ENCODE data around the gene GAL.
A peak's percentile ranks its signal among the peaks of the same experiment; 100 is the strongest.

GAL gene

GRCh38 chr11:68682531-68682961, 1.8 kb upstream of the GAL start:
- Histone ChIP-seq H3K9me3 (ENCODE audit: control insufficient read depth, low read length) (no peaks in the 10 kb centered on the region), H3K27ac (ENCODE audit: low read depth, low read length, severe bottlenecking) (no peak overlapping the region), H3K4me1 (ENCODE audit: control insufficient read depth, insufficient read depth, low read length, poor library complexity, severe bottlenecking) (peaks cover 12% of the 10 kb centered on the region), H3K36me3 (ENCODE audit: control insufficient read depth, insufficient read depth, low read length) (no peaks in the 10 kb centered on the region), H3K4me3 (ENCODE audit: extremely low read depth, insufficient read depth, low read length, poor library complexity, severe bottlenecking) (no peak overlapping the region)
- WGBS, 2 experiments (ENCODE audit: insufficient coverage in 2 of 2), result 70 to 72% methylated on average over 7 to 9 of the region's 9 CpGs

GRCh38 chr11:68683121-68683520, 1.2 kb upstream of the GAL start:
- no peak overlapping the region for H3K27ac ChIP-seq (ENCODE audit: low read depth, low read length, severe bottlenecking)
- peaks cover 9% of the 10 kb centered on the region for H3K4me1 ChIP-seq (ENCODE audit: control insufficient read depth, insufficient read depth, low read length, poor library complexity, severe bottlenecking)
- WGBS, 2 experiments (ENCODE audit: insufficient coverage in 2 of 2), result 81 to 89% methylated on average over 7 of the region's 7 CpGs
- H3K4me3 ChIP-seq (ENCODE audit: extremely low read depth, insufficient read depth, low read length, poor library complexity, severe bottlenecking), result no peak overlapping the region
- peaks cover 3% of the 10 kb centered on the region for H3K36me3 ChIP-seq (ENCODE audit: control insufficient read depth, insufficient read depth, low read length)
- no peaks in the 10 kb centered on the region for H3K9me3 ChIP-seq (ENCODE audit: control insufficient read depth, low read length)

GRCh38 chr11:68683536-68684384, 584 bp upstream of the GAL start:
- H3K9me3 ChIP-seq (ENCODE audit: control insufficient read depth, low read length), result no peaks in the 10 kb centered on the region
- H3K4me3 ChIP-seq (ENCODE audit: extremely low read depth, insufficient read depth, low read length, poor library complexity, severe bottlenecking), result peak overlapping the region; percentile 50
- WGBS, 2 experiments (ENCODE audit: insufficient coverage in 2 of 2), result 57 to 61% methylated on average over 35 to 36 of the region's 37 CpGs
- H3K4me1 ChIP-seq (ENCODE audit: control insufficient read depth, insufficient read depth, low read length, poor library complexity, severe bottlenecking), result peaks cover 5% of the 10 kb centered on the region
- H3K27ac ChIP-seq (ENCODE audit: low read depth, low read length, severe bottlenecking), result no peak overlapping the region
- H3K36me3 ChIP-seq (ENCODE audit: control insufficient read depth, insufficient read depth, low read length), result peaks cover 3% of the 10 kb centered on the region

GRCh38 chr11:68685656-68686380, 1.5 kb downstream of the GAL start:
- WGBS, 2 experiments (ENCODE audit: insufficient coverage in 2 of 2), result 83 to 86% methylated on average over 15 to 18 of the region's 18 CpGs
- H3K27ac ChIP-seq (ENCODE audit: low read depth, low read length, severe bottlenecking), result no peak overlapping the region
- peaks cover 8% of the 10 kb centered on the region for H3K4me1 ChIP-seq (ENCODE audit: control insufficient read depth, insufficient read depth, low read length, poor library complexity, severe bottlenecking)
- H3K4me3 ChIP-seq (ENCODE audit: extremely low read depth, insufficient read depth, low read length, poor library complexity, severe bottlenecking), result no peak overlapping the region
- peaks cover 3% of the 10 kb centered on the region for H3K36me3 ChIP-seq (ENCODE audit: control insufficient read depth, insufficient read depth, low read length)
- H3K9me3 ChIP-seq (ENCODE audit: control insufficient read depth, low read length), result no peaks in the 10 kb centered on the region

GRCh38 chr11:68686486-68686885, 2.1 kb downstream of the GAL start:
- H3K36me3 ChIP-seq (ENCODE audit: control insufficient read depth, insufficient read depth, low read length), result peaks cover 3% of the 10 kb centered on the region
- H3K27ac ChIP-seq (ENCODE audit: low read depth, low read length, severe bottlenecking), result no peak overlapping the region
- WGBS, 2 experiments (ENCODE audit: insufficient coverage in 2 of 2), result 90 to 92% methylated on average over 6 to 11 of the region's 12 CpGs
- H3K9me3 ChIP-seq (ENCODE audit: control insufficient read depth, low read length), result no peaks in the 10 kb centered on the region
- no peak overlapping the region for H3K4me3 ChIP-seq (ENCODE audit: extremely low read depth, insufficient read depth, low read length, poor library complexity, severe bottlenecking)
- peaks cover 8% of the 10 kb centered on the region for H3K4me1 ChIP-seq (ENCODE audit: control insufficient read depth, insufficient read depth, low read length, poor library complexity, severe bottlenecking)

GRCh38 chr11:68687311-68687710, 3.0 kb downstream of the GAL start:
- no peak overlapping the region for H3K27ac ChIP-seq (ENCODE audit: low read depth, low read length, severe bottlenecking)
- H3K4me3 ChIP-seq (ENCODE audit: extremely low read depth, insufficient read depth, low read length, poor library complexity, severe bottlenecking), result no peak overlapping the region
- H3K9me3 ChIP-seq (ENCODE audit: control insufficient read depth, low read length), result no peaks in the 10 kb centered on the region
- H3K36me3 ChIP-seq (ENCODE audit: control insufficient read depth, insufficient read depth, low read length), result peaks cover 3% of the 10 kb centered on the region
- WGBS, 2 experiments (ENCODE audit: insufficient coverage in 2 of 2), result 95 to 97% methylated on average over 7 to 9 of the region's 9 CpGs
- H3K4me1 ChIP-seq (ENCODE audit: control insufficient read depth, insufficient read depth, low read length, poor library complexity, severe bottlenecking), result peaks cover 8% of the 10 kb centered on the region

- WGBS, 2 experiments (ENCODE audit: insufficient coverage in 2 of 2), result 85 to 93% methylated on average over 14 of the region's 14 CpGs
- Histone ChIP-seq H3K36me3 (ENCODE audit: control insufficient read depth, insufficient read depth, low read length) (peaks cover 3% of the 10 kb centered on the region), H3K27ac (ENCODE audit: low read depth, low read length, severe bottlenecking) (no peak overlapping the region), H3K4me3 (ENCODE audit: extremely low read depth, insufficient read depth, low read length, poor library complexity, severe bottlenecking) (no peak overlapping the region), H3K4me1 (ENCODE audit: control insufficient read depth, insufficient read depth, low read length, poor library complexity, severe bottlenecking) (peaks cover 5% of the 10 kb centered on the region), H3K9me3 (ENCODE audit: control insufficient read depth, low read length) (no peaks in the 10 kb centered on the region)
Observed at GRCh38 chr11:68687986-68688385, 3.6 kb downstream of the GAL start.

GRCh38 chr11:68688881-68689280, 4.5 kb downstream of the GAL start:
- Histone ChIP-seq H3K36me3 (ENCODE audit: control insufficient read depth, insufficient read depth, low read length) (peaks cover 3% of the 10 kb centered on the region), H3K4me1 (ENCODE audit: control insufficient read depth, insufficient read depth, low read length, poor library complexity, severe bottlenecking) (peaks cover 5% of the 10 kb centered on the region), H3K9me3 (ENCODE audit: control insufficient read depth, low read length) (no peaks in the 10 kb centered on the region), H3K27ac (ENCODE audit: low read depth, low read length, severe bottlenecking) (no peak overlapping the region), H3K4me3 (ENCODE audit: extremely low read depth, insufficient read depth, low read length, poor library complexity, severe bottlenecking) (no peak overlapping the region)
- WGBS, 2 experiments (ENCODE audit: insufficient coverage in 2 of 2), result 87 to 88% methylated on average over 12 of the region's 12 CpGs

- 76 to 77% methylated on average over 11 to 13 of the region's 14 CpGs for WGBS, 2 experiments (ENCODE audit: insufficient coverage in 2 of 2)
- H3K27ac ChIP-seq (ENCODE audit: low read depth, low read length, severe bottlenecking), result no peak overlapping the region
Observed at GRCh38 chr11:68689737-68690625, 5.6 kb downstream of the GAL start.

GRCh38 chr11:68690671-68691401, 6.5 kb downstream of the GAL start:
- 76 to 92% methylated on average over 9 to 10 of the region's 16 CpGs for WGBS, 2 experiments (ENCODE audit: insufficient coverage in 2 of 2)
- Histone ChIP-seq H3K27ac (ENCODE audit: low read depth, low read length, severe bottlenecking) (no peak overlapping the region), H3K36me3 (ENCODE audit: control insufficient read depth, insufficient read depth, low read length) (peaks cover 3% of the 10 kb centered on the region), H3K4me1 (ENCODE audit: control insufficient read depth, insufficient read depth, low read length, poor library complexity, severe bottlenecking) (peaks cover 2% of the 10 kb centered on the region), H3K9me3 (ENCODE audit: control insufficient read depth, low read length) (no peaks in the 10 kb centered on the region), H3K4me3 (ENCODE audit: extremely low read depth, insufficient read depth, low read length, poor library complexity, severe bottlenecking) (no peak overlapping the region)

More at GRCh38 chr11:68689737-68690625, 5.6 kb downstream of the GAL start:
- peaks cover 5% of the 10 kb centered on the region for H3K4me1 ChIP-seq (ENCODE audit: control insufficient read depth, insufficient read depth, low read length, poor library complexity, severe bottlenecking)
- H3K36me3 ChIP-seq (ENCODE audit: control insufficient read depth, insufficient read depth, low read length), result peaks cover 3% of the 10 kb centered on the region
- no peak overlapping the region for H3K4me3 ChIP-seq (ENCODE audit: extremely low read depth, insufficient read depth, low read length, poor library complexity, severe bottlenecking)
- H3K9me3 ChIP-seq (ENCODE audit: control insufficient read depth, low read length), result no peaks in the 10 kb centered on the region
